Effector memory CD4-positive, alpha-beta T cell (primary cell): ENCODE measurements around the gene NUDT12.

Experiments
- DNase-seq, 3 donors: peaks; one replicate each; pipeline ENCODE4 v3.0.0-alpha.2; 2020
- H3K27ac ChIP-seq: 2 replicates; pipeline ENCODE4 v1.7.0; 2013; ENCODE audit warnings: mild to moderate bottlenecking, low read length, moderate library complexity; ENCODE audit not compliant: insufficient read depth, poor library complexity, severe bottlenecking
- H3K27me3 ChIP-seq: replicated peaks from 2 replicates; pipeline ENCODE4 v1.7.0; 2013; ENCODE audit warnings: mild to moderate bottlenecking, low read length; ENCODE audit not compliant: insufficient read depth, control insufficient read depth, poor library complexity, severe bottlenecking
- H3K36me3 ChIP-seq: 2 replicates; pipeline ENCODE4 v1.7.0; 2013; ENCODE audit warnings: mild to moderate bottlenecking, low read length, moderate library complexity; ENCODE audit not compliant: control insufficient read depth, insufficient read depth
- H3K4me1 ChIP-seq: 2 replicates; pipeline ENCODE4 v1.7.0; 2013; ENCODE audit warnings: low read length, mild to moderate bottlenecking; ENCODE audit not compliant: control insufficient read depth, insufficient read depth, poor library complexity, severe bottlenecking
- H3K4me3 ChIP-seq: 2 replicates; pipeline ENCODE4 v1.7.0; 2013; ENCODE audit warnings: low read length, low read depth, mild to moderate bottlenecking; ENCODE audit not compliant: insufficient read depth, poor library complexity, severe bottlenecking
- H3K9me3 ChIP-seq: 2 replicates; pipeline ENCODE4 v1.7.0; 2013; ENCODE audit warnings: mild to moderate bottlenecking, low read length, moderate library complexity; ENCODE audit not compliant: control insufficient read depth

NUDT12 gene

GRCh38 chr5:103542441-103542840 is 20.1 kb downstream of the NUDT12 start:
- Histone ChIP-seq H3K9me3 (no peaks in the 10 kb centered on the region), H3K4me3 (no peak overlapping the region), H3K27ac (no peak overlapping the region), H3K36me3 (no peaks in the 10 kb centered on the region), H3K4me1 (no peaks in the 10 kb centered on the region), H3K27me3 (no peaks in the 10 kb centered on the region)
- no peak for DNase-seq

- H3K36me3 ChIP-seq, result no peaks in the 10 kb centered on the region
- no peak overlapping the region for H3K27ac ChIP-seq
- no peaks in the 10 kb centered on the region for H3K4me1 ChIP-seq
- no peak for DNase-seq
- no peaks in the 10 kb centered on the region for H3K9me3 ChIP-seq
- no peak overlapping the region for H3K4me3 ChIP-seq
- H3K27me3 ChIP-seq, result no peaks in the 10 kb centered on the region
Observed at GRCh38 chr5:103541569-103541968, 21.0 kb downstream of the NUDT12 start.

GRCh38 chr5:103541114-103541513 is 21.5 kb downstream of the NUDT12 start:
- no peaks in the 10 kb centered on the region for H3K9me3 ChIP-seq
- no peaks in the 10 kb centered on the region for H3K4me1 ChIP-seq
- H3K27ac ChIP-seq, result no peak overlapping the region
- H3K27me3 ChIP-seq, result no peaks in the 10 kb centered on the region
- no peak overlapping the region for H3K4me3 ChIP-seq
- no peaks in the 10 kb centered on the region for H3K36me3 ChIP-seq
- DNase-seq, result no peak

- Histone ChIP-seq H3K27me3 (no peaks in the 10 kb centered on the region), H3K9me3 (no peaks in the 10 kb centered on the region), H3K36me3 (no peaks in the 10 kb centered on the region), H3K4me3 (no peak overlapping the region), H3K27ac (no peak overlapping the region), H3K4me1 (no peaks in the 10 kb centered on the region)
- DNase-seq, result no peak
Observed at GRCh38 chr5:103539376-103540330, 22.9 kb downstream of the NUDT12 start.

- peaks cover 3% of the 10 kb centered on the region for H3K27me3 ChIP-seq
- H3K4me3 ChIP-seq, result no peak overlapping the region
- no peaks in the 10 kb centered on the region for H3K4me1 ChIP-seq
- H3K36me3 ChIP-seq, result no peaks in the 10 kb centered on the region
- no peak for DNase-seq
- no peaks in the 10 kb centered on the region for H3K9me3 ChIP-seq
- no peak overlapping the region for H3K27ac ChIP-seq
Observed at GRCh38 chr5:103532086-103532734, 30.4 kb downstream of the NUDT12 start.

- peaks cover 3% of the 10 kb centered on the region for H3K27me3 ChIP-seq
- no peak for DNase-seq
- H3K4me1 ChIP-seq, result no peaks in the 10 kb centered on the region
- no peak overlapping the region for H3K27ac ChIP-seq
- H3K36me3 ChIP-seq, result no peaks in the 10 kb centered on the region
- no peaks in the 10 kb centered on the region for H3K9me3 ChIP-seq
- H3K4me3 ChIP-seq, result no peak overlapping the region
Observed at GRCh38 chr5:103526164-103526915, 36.2 kb downstream of the NUDT12 start.

GRCh38 chr5:103525361-103525760 is 37.2 kb downstream of the NUDT12 start:
- no peaks in the 10 kb centered on the region for H3K4me1 ChIP-seq
- no peak for DNase-seq
- no peaks in the 10 kb centered on the region for H3K9me3 ChIP-seq
- no peak overlapping the region for H3K27ac ChIP-seq
- H3K4me3 ChIP-seq, result no peak overlapping the region
- H3K36me3 ChIP-seq, result no peaks in the 10 kb centered on the region
- peaks cover 3% of the 10 kb centered on the region for H3K27me3 ChIP-seq

GRCh38 chr5:103523319-103523718 is 39.3 kb downstream of the NUDT12 start:
- Histone ChIP-seq H3K27ac (no peak overlapping the region), H3K4me3 (no peak overlapping the region), H3K4me1 (no peaks in the 10 kb centered on the region), H3K27me3 (no peaks in the 10 kb centered on the region), H3K36me3 (no peaks in the 10 kb centered on the region), H3K9me3 (no peaks in the 10 kb centered on the region)
- no peak for DNase-seq

GRCh38 chr5:103522586-103522985 is 40.0 kb downstream of the NUDT12 start:
- Histone ChIP-seq H3K4me3 (no peak overlapping the region), H3K27me3 (no peaks in the 10 kb centered on the region), H3K36me3 (no peaks in the 10 kb centered on the region), H3K4me1 (no peaks in the 10 kb centered on the region), H3K27ac (no peak overlapping the region), H3K9me3 (no peaks in the 10 kb centered on the region)
- DNase-seq, result no peak
